Endothelial cell of umbilical vein (primary cell): ENCODE results near the gene PLEKHA7. TPM values are rescaled to one million over a fixed set of nuclear protein-coding genes. Genes with fewer than 3 reads are reported as not detected.

Experiments
- BruUV-seq: library from RNA; stranded (reverse); fragments of 400-500 nt; replicated peaks from 2 replicates; lab custom pipeline; 2021; lab: Mats Ljungman, UMichigan
- CTCF ChIA-PET: fragments of 300-600, 350-600 bp; sonication (Branson Sonifier 250); formaldehyde crosslinking; loops from one replicate; lab custom pipeline; 2021; ENCODE audit warnings: antibody characterized with exemption, inconsistent platforms; lab: Charles Lee
- POLR2A ChIA-PET: fragments of 300-600, 350-600 bp; sonication (Branson Sonifier 250); formaldehyde crosslinking; loops from one replicate; lab custom pipeline; 2021; ENCODE audit warnings: antibody characterized with exemption, inconsistent platforms; lab: Charles Lee
- DNase-seq: peaks from one replicate; pipeline ENCODE4 v3.0.0-alpha.2; 2011; ENCODE audit warnings: low read depth, low spot score
- FAIRE-seq: peaks from 2 replicates; lab custom pipeline; 2011; peaks lifted over from hg19 to GRCh38; lab: Jason Lieb, UNC
- H2AFZ ChIP-seq: 2 replicates; pipeline ENCODE4 v1.6.0; 2012; ENCODE audit warnings: low read depth, low read length, control low read depth, inconsistent platforms
- H3K27ac ChIP-seq: 2 replicates; pipeline ENCODE4 v1.5.1; 2011; ENCODE audit warnings: low read depth, mild to moderate bottlenecking, control low read depth, low read length, moderate library complexity; ENCODE audit not compliant: insufficient read depth
- H3K27me3 ChIP-seq, 2 experiments: 2 replicates each; pipeline versions ENCODE4 v1.6.0 to v1.6.1; 2011; ENCODE audit warnings: low read length in 2 of 2, mixed read lengths in 1 of 2; ENCODE audit not compliant: control insufficient read depth in 2 of 2, insufficient read depth in 2 of 2
- H3K36me3 ChIP-seq, 2 experiments: 2 replicates in 1 of 2; 3 replicates in 1 of 2; pipeline ENCODE4 v1.5.1; 2011; ENCODE audit warnings: low read length in 2 of 2, mild to moderate bottlenecking in 1 of 2, moderate library complexity in 1 of 2; ENCODE audit not compliant: control insufficient read depth in 2 of 2, insufficient read depth in 2 of 2; ENCODE audit errors: extremely low read depth in 1 of 2
- H3K4me1 ChIP-seq: 3 replicates; pipeline ENCODE4 v1.5.1; 2011; ENCODE audit warnings: mild to moderate bottlenecking, low read length; ENCODE audit not compliant: control insufficient read depth, insufficient read depth; ENCODE audit errors: extremely low read depth
- H3K4me2 ChIP-seq: 2 replicates; pipeline ENCODE4 v1.6.1; 2011; ENCODE audit warnings: low read length, control low read depth, mixed read lengths; ENCODE audit not compliant: insufficient read depth
- H3K4me3 ChIP-seq, 3 experiments: fragments of 200-600 bp in 1 of 3; sonication (generic), shearing (Covaris generic) in 1 of 3; replicated peaks in 1 of 3; 2 replicates each; pipeline ENCODE4 v1.5.1; 2011 to 2016; ENCODE audit warnings: control low read depth in 3 of 3, low read length in 3 of 3, mild to moderate bottlenecking in 2 of 3, inconsistent platforms in 1 of 3, low read depth in 1 of 3, moderate library complexity in 1 of 3; ENCODE audit not compliant: insufficient read depth in 1 of 3
- H3K79me2 ChIP-seq: 2 replicates; pipeline ENCODE4 v1.6.0; 2012; ENCODE audit warnings: low read length, inconsistent platforms; ENCODE audit not compliant: control insufficient read depth, insufficient read depth
- H3K9ac ChIP-seq: replicated peaks from 2 replicates; pipeline ENCODE3; 2011; ENCODE audit warnings: low read length, control low read depth; ENCODE audit not compliant: insufficient read depth; ENCODE audit errors: extremely low read depth
- H3K9me1 ChIP-seq: replicated peaks from 3 replicates; pipeline ENCODE4 v1.6.0; 2011; ENCODE audit warnings: mild to moderate bottlenecking, low read length; ENCODE audit not compliant: control insufficient read depth, insufficient read depth; ENCODE audit errors: extremely low read depth
- H3K9me3 ChIP-seq: replicated peaks from 2 replicates; pipeline ENCODE4 v1.5.1; 2012; ENCODE audit warnings: low read length, inconsistent platforms; ENCODE audit not compliant: control insufficient read depth, insufficient read depth
- H4K20me1 ChIP-seq: replicated peaks from 2 replicates; pipeline ENCODE3; 2011; ENCODE audit warnings: mild to moderate bottlenecking, low read length; ENCODE audit not compliant: control insufficient read depth, insufficient read depth; ENCODE audit errors: extremely low read depth
- EZH2 ChIP-seq: IDR thresholded peaks from 2 replicates; pipeline ENCODE4 v1.6.1; 2012; ENCODE audit warnings: borderline replicate concordance, low read depth, mild to moderate bottlenecking, moderate library complexity, low read length, inconsistent platforms; ENCODE audit not compliant: severe bottlenecking
- FOS ChIP-seq: IDR thresholded peaks from 2 replicates; pipeline ENCODE4 v1.6.1; 2011; ENCODE audit warnings: mild to moderate bottlenecking, low read length, moderate library complexity, borderline replicate concordance; ENCODE audit not compliant: insufficient read depth
- GATA2 ChIP-seq: IDR thresholded peaks from 2 replicates; pipeline ENCODE4 v1.7.0; 2011; ENCODE audit warnings: low read depth, mild to moderate bottlenecking, moderate library complexity, mixed read lengths, low read length; ENCODE audit not compliant: insufficient read length, insufficient read depth
- JUN ChIP-seq: IDR thresholded peaks from 2 replicates; pipeline ENCODE4 v1.6.1; 2011; ENCODE audit warnings: borderline replicate concordance, low read depth; ENCODE audit not compliant: insufficient read length, insufficient read depth
- MAX ChIP-seq: IDR thresholded peaks from 2 replicates; pipeline ENCODE4 v1.6.1; 2011; ENCODE audit not compliant: insufficient read depth, insufficient read length
- MYC ChIP-seq: IDR thresholded peaks from one replicate; pipeline ENCODE4 v1.6.1; 2011; ENCODE audit warnings: mild to moderate bottlenecking, low read depth, low read length
- POLR2A ChIP-seq: IDR thresholded peaks from 2 replicates; pipeline ENCODE4 v1.6.1; 2012; ENCODE audit warnings: low read depth, mild to moderate bottlenecking, control low read depth, low read length
- dilution Hi-C: fragments of 300-500 bp; cut with MboI; formaldehyde crosslinking; loops from one replicate; pipeline ENCODE4 v1.15.0; 2019; ENCODE audit warnings: low sequenced_read_pairs; ENCODE audit not compliant: extremely low pct_ligation_motif_present
- intact Hi-C: fragments of 100-400 bp; cut with micrococcal nuclease; formaldehyde crosslinking; loops from one replicate; pipeline ENCODE4 v1.10.0; 2022
- polyA plus RNA-seq, 4 experiments: library from polyadenylated mRNA; depleted of rRNA in 3 of 4; stranded (reverse) in 3 of 4; unstranded in 1 of 4; fragments of >200 nt; gene quantifications; 2 replicates each; pipeline versions ENCODE4 v1.2.1 to v1.2.3, GENCODE V29; 2011 to 2012; ENCODE audit warnings: missing spikeins in 1 of 4
- total RNA-seq: library from RNA; stranded (reverse); gene quantifications from 2 replicates; pipeline ENCODE4 v1.2.3, GENCODE V29; 2021

The PLEKHA7 gene
- total and polyA plus RNA-seq, 2 donors (not counting 3 experiments of a cell fraction or from before 2014, with no cell fraction given): 1.7 to 3.8 TPM

- intact Hi-C loops: no loop called here
- BruUV-seq: no TSS peak
- POLR2A ChIA-PET: no interaction called here
- no peak overlapping the region for H3K4me2 ChIP-seq
- no peak overlapping the region for H3K9ac ChIP-seq
- H3K4me1 ChIP-seq: no peaks in the 10 kb centered on the region
- CTCF ChIA-PET: interaction anchor here (3.1 kb wide), 1 partner anchor 9 kb away, joined by 34 read pairs; no protein-coding TSS in a partner anchor
- no peak overlapping the region for H3K4me3 ChIP-seq
- no peak for DNase-seq
- FAIRE-seq: no peak
- no peaks in the 10 kb centered on the region for H4K20me1 ChIP-seq
- TF ChIP-seq MYC (no peak), EZH2 (no peak), POLR2A (no peak), FOS (no peak), JUN (no peak), GATA2 (no peak), MAX (no peak)
- no peaks in the 10 kb centered on the region for H3K36me3 ChIP-seq
- no peaks in the 10 kb centered on the region for H3K9me1 ChIP-seq
- dilution Hi-C loops: no loop called here
- no peaks in the 10 kb centered on the region for H3K27me3 ChIP-seq
- no peak overlapping the region for H3K27ac ChIP-seq
- H3K79me2 ChIP-seq: no peaks in the 10 kb centered on the region
- no peaks in the 10 kb centered on the region for H3K9me3 ChIP-seq
- H2AFZ ChIP-seq: no peak overlapping the region
Observed at GRCh38 chr11:16812274-16812673, 201.9 kb downstream of the PLEKHA7 start.
